HG03378 (cell line): ENCODE data around the gene BLMH.

ENCODE experiments used
- ATAC-seq: cut with Tn5 transposase; IDR thresholded peaks from one replicate; pipeline ENCODE4 v1.9.1; 2021; ENCODE audit warnings: mild to moderate bottlenecking, moderate library complexity; ENCODE audit not compliant: unreplicated experiment

Gene BLMH

GRCh38 chr17:30251931-30252330 is 39.8 kb downstream of the BLMH start:
- no peak for ATAC-seq

DNA sequence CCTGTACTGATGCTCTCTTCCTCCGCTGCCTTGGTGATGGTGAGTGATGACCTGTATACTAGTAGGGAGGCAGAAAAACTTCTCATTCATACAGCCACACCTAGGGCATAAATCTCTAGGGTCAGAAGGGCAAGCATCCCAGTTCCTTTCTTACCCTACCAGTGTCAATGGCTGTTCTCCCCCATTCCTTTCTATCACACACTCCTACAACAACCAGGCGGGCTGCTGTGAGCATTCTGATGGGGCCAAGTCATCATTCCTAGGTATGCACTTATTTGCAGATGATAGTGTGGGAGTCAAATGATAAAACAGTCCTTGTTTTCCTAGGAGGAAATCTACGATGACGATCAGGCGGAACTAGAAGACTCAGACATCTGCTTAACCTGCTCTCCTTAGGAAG is 42.3 kb downstream of the BLMH start:
- ATAC-seq = no peak

DNA sequence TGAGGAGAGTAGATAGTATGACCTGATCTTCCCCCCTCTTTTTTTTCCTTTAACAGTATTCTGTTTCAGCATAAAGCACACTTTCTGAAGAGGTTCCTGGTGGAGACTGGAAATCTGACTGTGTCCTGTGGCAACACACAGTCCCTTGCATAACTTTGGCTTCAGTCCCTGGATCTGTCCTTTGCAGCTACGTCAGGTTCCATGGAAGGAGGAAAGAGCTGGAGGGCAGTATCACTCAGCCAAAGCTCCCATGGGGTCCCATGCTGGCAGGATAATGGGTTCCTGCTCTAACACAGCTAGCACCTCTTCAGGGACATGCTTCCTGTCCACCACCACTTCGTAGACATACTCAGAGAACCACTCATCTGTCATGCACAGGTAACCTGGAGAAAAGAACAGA is 43.0 kb downstream of the BLMH start:
- ATAC-seq = no peak

GRCh38 chr17:30246460-30246859 is 45.3 kb downstream of the BLMH start:
- ATAC-seq = no peak

DNA sequence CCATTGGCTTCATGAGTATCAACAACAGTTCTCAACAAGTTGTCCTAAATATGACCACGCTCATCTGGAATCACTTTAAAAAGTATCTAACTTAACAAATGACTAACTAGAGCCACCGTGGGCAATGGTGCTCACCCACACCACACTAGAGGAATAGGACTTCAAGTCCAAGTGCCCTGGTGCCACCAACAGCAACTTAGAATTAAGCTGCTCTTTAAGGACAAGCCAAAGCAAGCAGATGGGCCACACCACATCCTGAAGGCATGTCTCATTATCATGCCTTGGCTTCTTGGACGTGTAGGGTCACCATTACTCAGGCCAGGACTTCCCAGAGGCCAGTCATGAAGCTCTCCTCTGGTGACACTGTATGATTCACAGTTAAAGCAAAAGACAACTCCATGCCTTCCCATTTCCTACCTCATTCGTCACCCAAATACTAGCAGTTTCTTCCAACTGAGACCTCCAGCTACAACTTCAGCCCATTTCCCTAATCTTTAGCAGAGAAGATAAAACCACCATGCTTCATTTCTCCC is 46.8 kb downstream of the BLMH start:
- ATAC-seq = no peak

- ATAC-seq = no peak
Observed at GRCh38 chr17:30243568-30243967, 48.2 kb downstream of the BLMH start.

DNA sequence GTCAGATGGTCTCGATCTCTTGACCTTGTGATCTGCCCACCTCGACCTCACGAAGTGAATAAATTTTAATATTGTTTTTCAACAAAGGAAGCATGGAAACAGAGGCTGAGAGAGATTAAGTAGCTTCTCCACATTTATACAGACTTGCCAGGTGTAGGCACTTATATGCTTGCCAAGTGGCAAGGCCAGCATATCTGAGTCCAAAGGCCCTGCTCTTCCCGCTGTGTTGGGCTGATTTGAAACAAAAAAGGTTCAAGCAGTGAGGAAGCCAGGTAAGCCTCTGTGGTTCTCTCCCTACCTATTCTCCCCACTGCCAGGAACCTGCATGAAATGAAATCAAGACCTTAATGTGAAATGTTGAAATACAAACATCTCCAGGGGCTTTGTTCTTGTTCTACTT is 48.7 kb downstream of the BLMH start:
- no peak for ATAC-seq

GRCh38 chr17:30241051-30241450 is 50.7 kb downstream of the BLMH start:
- no peak for ATAC-seq

DNA sequence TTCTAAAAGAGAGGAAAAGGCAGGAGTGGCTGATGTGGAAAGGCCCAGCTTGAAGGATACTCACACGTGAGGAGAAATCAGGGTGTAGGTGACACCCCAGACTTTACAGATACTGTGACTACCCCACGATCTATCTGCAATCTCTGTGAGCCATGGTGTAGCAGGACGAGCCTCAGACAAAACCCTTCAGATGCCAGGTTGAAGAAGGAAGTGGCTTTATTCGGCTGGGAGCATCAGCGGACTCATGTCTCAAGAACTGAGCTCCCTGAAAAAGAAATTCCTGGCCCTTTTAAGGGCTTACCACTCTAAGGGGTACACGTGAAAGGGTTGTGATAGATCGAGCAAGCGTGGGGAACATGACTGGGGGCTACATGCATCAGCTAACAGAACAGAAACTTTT is 51.6 kb downstream of the BLMH start:
- no peak for ATAC-seq

DNA sequence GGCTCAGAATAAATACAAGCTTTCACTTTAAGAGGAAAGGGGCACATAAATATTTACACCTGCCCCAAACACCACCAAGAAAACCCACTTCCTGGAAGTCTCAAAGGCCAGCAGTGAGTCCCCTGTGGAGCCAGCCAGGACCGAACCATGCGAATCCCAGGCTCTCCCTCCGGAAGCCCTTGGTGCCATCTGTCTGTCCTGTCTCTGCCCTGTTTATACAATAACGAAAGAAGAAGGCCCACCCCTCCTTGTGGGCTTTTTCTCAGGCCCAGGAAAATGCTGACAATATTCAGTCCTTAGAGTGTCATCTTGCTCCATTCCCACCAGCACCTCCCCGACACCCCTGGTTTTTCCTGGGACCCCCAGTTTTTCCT is 52.7 kb downstream of the BLMH start:
- no peak for ATAC-seq

- ATAC-seq = no peak
Observed at GRCh38 chr17:30238387-30239088, 53.2 kb downstream of the BLMH start.

- ATAC-seq = no peak
Observed at GRCh38 chr17:30238003-30238344, 53.8 kb downstream of the BLMH start.

- no peak for ATAC-seq
Observed at GRCh38 chr17:30237296-30238002, 54.3 kb downstream of the BLMH start.

DNA sequence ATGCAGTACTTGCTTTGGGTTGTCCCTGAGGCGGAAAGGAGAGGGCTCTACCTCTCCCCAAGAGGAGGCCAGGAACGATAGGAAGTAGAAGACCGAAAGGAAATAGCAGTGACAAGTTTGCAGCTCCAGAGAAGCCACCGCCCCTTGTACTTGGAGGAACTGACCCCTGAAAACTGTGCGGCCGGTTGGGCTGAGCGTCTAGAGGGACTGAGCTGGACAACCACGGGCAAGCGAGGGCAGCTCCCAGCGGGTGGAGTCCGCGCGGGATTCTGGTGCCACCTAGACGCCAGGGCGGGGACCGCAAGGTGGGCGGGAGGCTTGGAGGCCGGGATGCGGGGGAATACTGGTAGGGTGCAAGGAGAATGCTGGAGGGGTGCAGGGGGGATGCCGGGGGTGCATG is 55.0 kb downstream of the BLMH start:
- ATAC-seq = no peak

DNA sequence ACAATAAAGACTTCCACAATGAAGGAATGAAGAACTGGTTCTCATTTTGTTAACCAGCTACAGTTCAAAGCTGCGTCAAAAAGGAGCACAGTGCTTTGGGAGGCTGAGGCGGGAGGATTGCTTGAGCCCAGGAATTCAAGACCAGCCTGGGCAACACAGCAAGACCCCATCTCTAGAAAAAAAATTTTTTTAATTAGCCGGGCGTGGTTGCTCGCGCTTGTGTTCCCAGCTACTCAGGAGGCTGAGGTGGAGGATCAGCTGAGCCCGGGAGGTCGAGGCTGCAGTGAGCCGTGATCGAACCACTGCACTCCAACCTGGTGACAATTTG is 55.5 kb downstream of the BLMH start:
- ATAC-seq = no peak

DNA sequence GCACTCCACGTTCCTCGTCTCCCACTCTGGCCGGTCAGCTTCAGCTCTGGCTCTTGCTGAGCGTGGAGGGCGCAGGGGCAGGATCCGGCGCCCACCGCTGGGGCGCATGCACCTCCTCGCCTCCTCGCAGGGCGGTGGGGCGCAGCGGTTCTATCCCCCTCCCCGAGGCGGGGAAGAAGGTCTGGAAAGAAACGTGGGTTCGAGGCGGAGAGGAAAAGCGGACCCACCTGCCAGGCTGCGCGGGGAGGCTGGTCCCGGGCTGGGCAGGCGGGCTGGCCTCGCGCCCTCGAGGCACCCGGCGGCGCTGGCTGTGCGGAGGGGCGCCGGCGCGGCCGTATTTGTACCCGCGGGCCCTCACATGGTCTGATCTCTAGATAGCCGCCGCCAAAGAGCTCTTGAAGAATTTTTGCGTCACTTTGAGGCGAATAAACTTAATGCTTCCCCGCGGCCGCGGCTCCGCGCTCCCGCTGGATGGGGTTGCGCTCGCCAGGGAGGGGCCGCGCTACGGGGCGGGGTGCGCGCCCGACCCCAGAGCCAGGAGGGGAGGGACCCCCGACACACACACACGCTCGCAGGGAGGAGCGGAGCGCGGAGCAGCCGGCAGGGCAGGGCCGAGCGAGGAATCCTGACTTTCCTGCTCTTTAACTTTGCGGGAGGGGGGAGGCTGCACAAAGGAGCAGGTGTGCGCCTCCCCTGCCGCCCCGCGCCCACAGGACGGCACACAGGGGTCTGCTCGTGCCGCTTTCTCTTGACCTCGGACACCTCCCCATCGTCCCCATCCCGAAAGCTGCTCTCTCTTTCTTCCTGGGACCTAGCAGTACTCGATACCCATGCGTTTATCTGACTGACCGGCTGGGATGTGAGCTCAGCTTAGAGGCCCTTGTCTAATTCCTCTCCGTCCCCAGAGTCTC is 56.1 kb downstream of the BLMH start, which contains the start of gene SLC6A4:
Gene SLC6A4 (minus strand): TSS at position 312 of the 911 bp plus-strand sequence. CDS start 13,739 bp downstream, outside the sequence.
- ATAC-seq = no peak

GRCh38 chr17:30234964-30235363 is 56.8 kb downstream of the BLMH start:
- no peak for ATAC-seq

DNA sequence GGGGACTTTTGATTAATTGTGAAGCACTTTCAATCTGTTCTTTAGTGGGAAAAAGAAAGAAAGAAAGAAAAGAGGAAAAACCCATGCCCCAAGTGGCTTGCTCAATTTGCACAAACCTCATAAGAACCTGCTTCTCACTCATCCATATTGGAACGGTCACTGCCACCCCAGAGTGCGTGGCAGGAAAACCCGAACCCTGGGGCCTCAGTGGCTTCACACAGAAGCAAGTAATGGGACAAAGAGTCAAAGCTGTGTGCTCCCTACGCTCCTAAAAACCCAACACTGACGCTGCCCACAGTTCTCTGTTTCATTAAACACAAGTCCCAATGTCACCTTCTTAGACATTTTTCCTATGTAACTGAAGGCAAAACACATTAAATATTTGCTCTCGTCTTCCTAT is 57.4 kb downstream of the BLMH start:
- no peak for ATAC-seq

GRCh38 chr17:30232824-30233427 is 58.8 kb downstream of the BLMH start:
- ATAC-seq = no peak

DNA sequence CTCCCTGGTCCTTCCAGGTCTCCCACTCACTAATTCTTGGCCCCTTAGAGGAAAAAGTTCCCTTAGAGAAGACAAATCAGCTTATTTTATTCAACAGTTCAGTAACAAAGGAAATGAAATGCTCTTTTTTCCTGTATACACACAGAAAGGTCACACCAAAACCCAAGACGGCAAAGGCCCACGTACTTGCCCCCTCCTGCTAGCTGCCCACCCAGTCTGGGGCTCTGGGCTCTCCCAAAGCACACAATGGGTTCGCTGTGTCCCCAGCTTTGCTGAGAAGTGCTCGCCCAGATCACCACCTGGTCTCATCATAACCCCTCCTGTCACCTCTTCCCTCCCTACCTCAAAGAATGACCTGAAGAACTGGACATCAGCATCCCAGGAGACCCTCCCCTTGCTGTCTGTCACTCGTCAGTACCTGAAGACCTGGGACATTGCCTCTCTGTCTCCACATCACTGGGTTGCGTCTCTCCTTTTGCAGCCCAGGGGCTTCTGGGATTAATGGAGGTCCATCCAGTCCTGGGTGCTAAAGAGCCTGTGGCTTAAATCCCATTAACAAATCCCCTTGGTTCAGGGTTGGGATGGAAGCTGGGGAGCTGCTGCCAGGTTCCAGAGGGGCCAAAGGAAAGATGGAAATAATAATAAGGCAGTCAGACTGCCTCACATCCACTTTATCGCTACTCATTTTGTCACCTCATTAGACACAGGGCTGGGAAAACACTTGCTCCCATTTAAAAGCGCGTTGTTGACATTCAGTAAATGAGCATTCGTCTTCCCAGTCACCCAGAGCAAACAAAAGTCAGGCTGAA is 59.5 kb downstream of the BLMH start:
- no peak for ATAC-seq
